OCI-LY7 (cell line): ENCODE data around the gene DNAJB4. TPM values are rescaled to one million over a fixed set of nuclear protein-coding genes. Genes with fewer than 3 reads are reported as not detected.

Experiments used
- BruUV-seq: library from RNA; stranded (reverse); fragments of 400-500 nt; replicated peaks from 2 replicates; lab custom pipeline; 2021; lab: Mats Ljungman, UMichigan
- CTCF ChIA-PET: fragments of 300-600 bp; sonication (Branson Sonifier 250); formaldehyde crosslinking; loops from one replicate; lab custom pipeline; 2022; ENCODE audit warnings: antibody characterized with exemption; ENCODE audit not compliant: unreplicated experiment; lab: Charles Lee
- POLR2A ChIA-PET: fragments of 300-600 bp; sonication (Branson Sonifier 250); formaldehyde crosslinking; loops from one replicate; lab custom pipeline; 2022; ENCODE audit warnings: antibody characterized with exemption; lab: Charles Lee
- DNase-seq: peaks from one replicate; pipeline ENCODE4 v3.0.0-alpha.2; 2015; ENCODE audit warnings: low spot score
- H2AFZ ChIP-seq: fragments of 200-600 bp; sonication (generic), shearing (Covaris generic); 2 replicates; pipeline ENCODE4 v1.6.1; 2014; ENCODE audit warnings: mild to moderate bottlenecking, antibody characterized with exemption, low read length, moderate library complexity
- H3K27ac ChIP-seq: fragments of 200-600 bp; sonication (generic); 2 replicates; pipeline ENCODE4 v1.5.1; 2014; ENCODE audit warnings: mixed run types, low read depth, mild to moderate bottlenecking, moderate library complexity, low read length, inconsistent platforms; ENCODE audit not compliant: poor library complexity, severe bottlenecking
- H3K36me3 ChIP-seq: fragments of 200-600 bp; sonication (generic); 2 replicates; pipeline ENCODE4 v1.6.1; 2014; ENCODE audit warnings: mild to moderate bottlenecking, antibody characterized with exemption, low read length, moderate library complexity, mixed read lengths; ENCODE audit not compliant: insufficient read depth
- H3K4me1 ChIP-seq: fragments of 200-600 bp; sonication (generic); 2 replicates; pipeline ENCODE4 v1.5.1; 2014; ENCODE audit warnings: mild to moderate bottlenecking, low read length; ENCODE audit not compliant: insufficient read depth, poor library complexity, severe bottlenecking
- H3K4me2 ChIP-seq: fragments of 200-600 bp; sonication (generic); 2 replicates; pipeline ENCODE4 v1.6.1; 2014; ENCODE audit warnings: mild to moderate bottlenecking, low read length
- H3K4me3 ChIP-seq: fragments of 200-600 bp; sonication (generic); 2 replicates; pipeline ENCODE4 v1.5.1; 2014; ENCODE audit warnings: mild to moderate bottlenecking, low read depth, low read length; ENCODE audit not compliant: poor library complexity, severe bottlenecking
- H3K79me2 ChIP-seq: fragments of 200-600 bp; sonication (generic); 2 replicates; pipeline ENCODE4 v1.6.1; 2016; ENCODE audit warnings: low read depth, mild to moderate bottlenecking, low read length, moderate library complexity, mixed read lengths; ENCODE audit not compliant: insufficient read depth
- H3K9me2 ChIP-seq: fragments of 200-600 bp; sonication (generic); 2 replicates; pipeline ENCODE4 v1.6.1; 2016; ENCODE audit warnings: mild to moderate bottlenecking, low read length, mixed read lengths; ENCODE audit not compliant: insufficient read depth
- H3K9me3 ChIP-seq: fragments of 200-600 bp; sonication (generic); 2 replicates; pipeline ENCODE4 v1.6.1; 2014; ENCODE audit warnings: mild to moderate bottlenecking, mixed run types, low read length, mixed read lengths
- H4K20me1 ChIP-seq: fragments of 200-600 bp; sonication (generic); 2 replicates; pipeline ENCODE4 v1.6.1; 2014; ENCODE audit warnings: mild to moderate bottlenecking, antibody characterized with exemption, low read length, moderate library complexity, mixed read lengths; ENCODE audit not compliant: insufficient read depth
- EZH2phosphoT487 ChIP-seq: fragments of 200-600 bp; sonication (generic); IDR thresholded peaks from 2 replicates; pipeline ENCODE4 v1.6.1; 2018; ENCODE audit warnings: low read depth, borderline replicate concordance, mild to moderate bottlenecking, mixed run types, antibody characterized with exemption, low read length, moderate library complexity, mixed read lengths
- intact Hi-C: fragments of 100-400 bp; cut with micrococcal nuclease; formaldehyde crosslinking; loops from one replicate; pipeline ENCODE4 v1.10.0; 2022; ENCODE audit not compliant: unreplicated experiment
- total RNA-seq, 2 experiments: library from RNA; depleted of rRNA in 1 of 2; stranded (reverse); fragments of >200 nt in 1 of 2; shearing (Covaris generic) in 1 of 2; gene quantifications; 2 replicates each; pipeline ENCODE4 v1.2.3, GENCODE V29; 2014 to 2022
- TF ChIP-seq, protein P1 (sequence below): fragments of 200-600 bp; sonication (generic); conservative IDR thresholded peaks from 2 replicates; pipeline ENCODE4 v1.5.1; 2014; ENCODE audit warnings: mild to moderate bottlenecking, antibody characterized with exemption, low read length, moderate library complexity, mixed read lengths

DNAJB4 gene
- total RNA-seq, 2 experiments from 2014 or later: 12.6 to 15.8 TPM

DNA sequence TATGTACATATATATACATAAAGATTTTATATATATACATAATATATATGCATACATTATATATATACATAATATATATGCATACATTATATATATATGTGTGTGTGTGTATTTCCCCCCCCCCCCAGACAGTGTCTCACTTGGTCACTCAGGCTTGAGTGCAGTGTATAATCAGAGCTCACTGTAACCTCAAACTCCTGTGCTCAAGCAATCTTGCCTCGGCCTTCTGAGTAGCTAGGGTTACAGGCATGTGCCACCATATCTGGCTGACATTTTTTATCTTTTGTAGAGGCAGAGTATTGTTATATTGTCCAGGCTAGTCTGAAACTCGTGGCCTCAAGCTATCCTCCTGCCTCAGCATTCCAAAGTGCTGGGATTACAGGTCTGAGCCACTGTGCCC is 16.8 kb upstream of the DNAJB4 start:
- intact Hi-C loops: loop anchor here (10.0 kb wide), 1 partner anchor 163 kb away; no protein-coding TSS in a partner anchor
- H3K4me2 ChIP-seq: no peak overlapping the region
- H3K9me3 ChIP-seq: no peaks in the 10 kb centered on the region
- DNase-seq: no peak
- H2AFZ ChIP-seq: no peak overlapping the region
- H3K4me1 ChIP-seq: no peaks in the 10 kb centered on the region
- TF ChIP-seq, protein P1, sequence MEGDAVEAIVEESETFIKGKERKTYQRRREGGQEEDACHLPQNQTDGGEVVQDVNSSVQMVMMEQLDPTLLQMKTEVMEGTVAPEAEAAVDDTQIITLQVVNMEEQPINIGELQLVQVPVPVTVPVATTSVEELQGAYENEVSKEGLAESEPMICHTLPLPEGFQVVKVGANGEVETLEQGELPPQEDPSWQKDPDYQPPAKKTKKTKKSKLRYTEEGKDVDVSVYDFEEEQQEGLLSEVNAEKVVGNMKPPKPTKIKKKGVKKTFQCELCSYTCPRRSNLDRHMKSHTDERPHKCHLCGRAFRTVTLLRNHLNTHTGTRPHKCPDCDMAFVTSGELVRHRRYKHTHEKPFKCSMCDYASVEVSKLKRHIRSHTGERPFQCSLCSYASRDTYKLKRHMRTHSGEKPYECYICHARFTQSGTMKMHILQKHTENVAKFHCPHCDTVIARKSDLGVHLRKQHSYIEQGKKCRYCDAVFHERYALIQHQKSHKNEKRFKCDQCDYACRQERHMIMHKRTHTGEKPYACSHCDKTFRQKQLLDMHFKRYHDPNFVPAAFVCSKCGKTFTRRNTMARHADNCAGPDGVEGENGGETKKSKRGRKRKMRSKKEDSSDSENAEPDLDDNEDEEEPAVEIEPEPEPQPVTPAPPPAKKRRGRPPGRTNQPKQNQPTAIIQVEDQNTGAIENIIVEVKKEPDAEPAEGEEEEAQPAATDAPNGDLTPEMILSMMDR: no peak
- TF ChIP-seq EZH2phosphoT487: no peak
- peaks cover 15% of the 10 kb centered on the region; the same call in 1 of the 2 replicates for H4K20me1 ChIP-seq
- no peaks in the 10 kb centered on the region for H3K9me2 ChIP-seq
- no TSS peak for BruUV-seq
- H3K36me3 ChIP-seq: peaks cover 51% of the 10 kb centered on the region
- H3K79me2 ChIP-seq: peaks cover 42% of the 10 kb centered on the region
- no peak overlapping the region for H3K4me3 ChIP-seq
- ChIA-PET CTCF (no interaction called here), POLR2A (interaction anchor here (0.7 to 1.2 kb wide), 3 partner anchors 9 to 101 kb away, joined by 3 read pairs; partner anchors contain the start of gene FUBP1)
- no peak overlapping the region for H3K27ac ChIP-seq

GRCh38 chr1:77989744-77990143 is 15.0 kb upstream of the DNAJB4 start:
- ChIA-PET CTCF (no interaction called here), POLR2A (interaction anchor here (0.6 to 3.6 kb wide), 3 partner anchors 8 to 308 kb away, joined by 4 to 43 read pairs (median 10); partner anchors contain the start of gene DNAJB4)
- Histone ChIP-seq H3K27ac (no peak overlapping the region), H4K20me1 (0 out of 2 replicates have a peak, but pooled peaks cover 10% of the 10 kb centered on the region), H3K9me2 (no peaks in the 10 kb centered on the region), H3K9me3 (no peaks in the 10 kb centered on the region), H3K4me2 (no peak overlapping the region), H3K79me2 (peaks cover 40% of the 10 kb centered on the region; the same call in 1 of the 2 replicates), H3K4me1 (no peaks in the 10 kb centered on the region), H2AFZ (no peak overlapping the region), H3K4me3 (no peak overlapping the region), H3K36me3 (peaks cover 57% of the 10 kb centered on the region)
- intact Hi-C loops: loop anchor here (10.0 kb wide), 1 partner anchor 165 kb away; no protein-coding TSS in a partner anchor
- no peak for DNase-seq
- BruUV-seq: no TSS peak
- TF ChIP-seq EZH2phosphoT487: no peak
- TF ChIP-seq, protein P1: no peak

DNA sequence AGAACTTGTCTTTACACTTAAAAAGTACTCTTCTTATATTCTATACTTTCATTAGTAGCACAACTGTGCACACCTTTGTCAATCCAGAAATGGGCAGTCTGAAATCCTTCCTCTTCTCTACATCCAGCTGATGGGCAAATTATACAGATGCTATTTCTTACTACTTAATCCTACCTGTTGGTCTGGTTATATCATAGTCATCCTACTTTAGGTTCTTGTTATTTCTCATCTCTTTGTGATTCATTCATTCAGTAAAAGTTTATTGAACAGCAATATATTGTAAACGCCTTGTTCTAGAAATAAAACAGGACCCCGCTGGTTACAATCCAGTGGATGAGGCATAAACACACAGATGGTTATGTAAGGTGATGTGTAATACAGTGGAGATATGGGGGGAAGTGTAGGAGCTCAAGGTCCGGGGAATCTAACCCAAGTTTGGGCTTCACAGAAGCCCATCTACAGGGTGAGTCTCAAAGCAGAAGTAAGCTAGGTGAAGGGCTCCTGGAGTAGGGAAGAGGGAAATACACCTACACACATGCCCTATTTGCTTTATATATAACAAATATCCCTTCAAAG is 14.0 kb upstream of the DNAJB4 start:
- CTCF ChIA-PET: interaction anchor here (1.6 kb wide), 1 partner anchor 12 kb away, joined by 3 read pairs; no protein-coding TSS in a partner anchor
- Histone ChIP-seq H2AFZ (no peak overlapping the region), H4K20me1 (0 out of 2 replicates have a peak, but pooled peaks cover 6% of the 10 kb centered on the region), H3K79me2 (peaks cover 37% of the 10 kb centered on the region; the same call in 1 of the 2 replicates), H3K9me3 (no peaks in the 10 kb centered on the region), H3K4me3 (no peak overlapping the region), H3K4me2 (no peak overlapping the region), H3K9me2 (no peaks in the 10 kb centered on the region), H3K27ac (no peak overlapping the region), H3K36me3 (peaks cover 57% of the 10 kb centered on the region), H3K4me1 (no peaks in the 10 kb centered on the region)
- no peak for DNase-seq
- BruUV-seq: no TSS peak
- POLR2A ChIA-PET: interaction anchor here (1.7 to 3.6 kb wide), 3 partner anchors 9 to 13 kb away, joined by 7 to 43 read pairs (median 10); partner anchors contain the start of gene DNAJB4
- TF ChIP-seq EZH2phosphoT487: no peak
- TF ChIP-seq, protein P1: no peak
- intact Hi-C loops: no loop called here
